ENCODE results near the gene CDKN2C. TPM values are rescaled to one million over a fixed set of nuclear protein-coding genes. Genes with fewer than 3 reads are reported as not detected.

Gene CDKN2C
- total RNA-seq, 4 donors from 2014 or later = 9.9 to 13.0 (median 11.1) TPM

DNA sequence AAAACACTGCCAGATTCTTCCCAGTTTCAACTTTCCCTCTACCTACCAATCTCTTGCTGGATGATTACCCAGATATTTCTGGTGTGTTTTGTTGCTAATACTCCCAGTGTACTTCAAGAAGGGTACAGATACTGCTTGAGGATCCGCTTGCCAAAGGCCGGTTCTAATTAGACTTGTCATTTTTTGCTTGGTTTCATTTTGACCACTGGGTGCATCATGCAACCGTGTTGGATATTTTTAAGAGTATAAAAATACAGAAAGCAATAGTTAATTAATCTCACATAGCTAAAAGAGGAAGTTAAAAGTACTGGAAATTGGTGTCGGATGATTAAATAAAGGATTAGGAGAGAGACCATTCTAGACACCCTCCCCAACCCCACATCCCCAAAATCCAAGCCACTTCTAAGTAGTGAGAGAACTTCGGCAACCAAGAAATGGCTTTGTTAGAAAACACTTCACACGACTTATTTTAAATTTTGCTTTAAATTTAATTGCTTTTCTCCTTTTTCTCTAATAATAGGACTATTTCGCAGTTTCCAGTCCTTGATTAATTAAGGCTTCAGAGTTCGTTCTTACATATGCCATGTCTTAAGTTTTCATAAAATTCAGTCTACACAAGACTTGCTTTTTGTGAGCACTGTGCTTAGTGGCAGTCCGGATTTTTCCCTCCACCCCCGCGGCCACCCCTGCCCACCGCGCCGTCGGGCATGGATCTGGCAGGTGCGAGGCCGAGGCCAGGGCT is 2.5 kb upstream of the CDKN2C start:
- Histone ChIP-seq H3K9me3 (no peaks in the 10 kb centered on the region), H3K36me3 (no peaks in the 10 kb centered on the region), H3K4me3 (peak overlapping the region; percentile 89), H3K4me1 (peaks cover 22% of the 10 kb centered on the region), H3K27ac (peak overlapping the region; percentile 98), H3K27me3 (no peaks in the 10 kb centered on the region)
- TF ChIP-seq POLR2AphosphoS5 (IDR thresholded peaks at IDR 0.05) = no peak
- TF ChIP-seq POLR2A (IDR thresholded peaks at IDR 0.05) = no peak
- TF ChIP-seq, protein P1, sequence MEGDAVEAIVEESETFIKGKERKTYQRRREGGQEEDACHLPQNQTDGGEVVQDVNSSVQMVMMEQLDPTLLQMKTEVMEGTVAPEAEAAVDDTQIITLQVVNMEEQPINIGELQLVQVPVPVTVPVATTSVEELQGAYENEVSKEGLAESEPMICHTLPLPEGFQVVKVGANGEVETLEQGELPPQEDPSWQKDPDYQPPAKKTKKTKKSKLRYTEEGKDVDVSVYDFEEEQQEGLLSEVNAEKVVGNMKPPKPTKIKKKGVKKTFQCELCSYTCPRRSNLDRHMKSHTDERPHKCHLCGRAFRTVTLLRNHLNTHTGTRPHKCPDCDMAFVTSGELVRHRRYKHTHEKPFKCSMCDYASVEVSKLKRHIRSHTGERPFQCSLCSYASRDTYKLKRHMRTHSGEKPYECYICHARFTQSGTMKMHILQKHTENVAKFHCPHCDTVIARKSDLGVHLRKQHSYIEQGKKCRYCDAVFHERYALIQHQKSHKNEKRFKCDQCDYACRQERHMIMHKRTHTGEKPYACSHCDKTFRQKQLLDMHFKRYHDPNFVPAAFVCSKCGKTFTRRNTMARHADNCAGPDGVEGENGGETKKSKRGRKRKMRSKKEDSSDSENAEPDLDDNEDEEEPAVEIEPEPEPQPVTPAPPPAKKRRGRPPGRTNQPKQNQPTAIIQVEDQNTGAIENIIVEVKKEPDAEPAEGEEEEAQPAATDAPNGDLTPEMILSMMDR (IDR thresholded peaks at IDR 0.05) = no peak
- DNase-seq (ENCODE audit: low spot score in 2 of 2) = no peak
- 7% methylated on average over 17 of the region's 17 CpGs for WGBS

DNA sequence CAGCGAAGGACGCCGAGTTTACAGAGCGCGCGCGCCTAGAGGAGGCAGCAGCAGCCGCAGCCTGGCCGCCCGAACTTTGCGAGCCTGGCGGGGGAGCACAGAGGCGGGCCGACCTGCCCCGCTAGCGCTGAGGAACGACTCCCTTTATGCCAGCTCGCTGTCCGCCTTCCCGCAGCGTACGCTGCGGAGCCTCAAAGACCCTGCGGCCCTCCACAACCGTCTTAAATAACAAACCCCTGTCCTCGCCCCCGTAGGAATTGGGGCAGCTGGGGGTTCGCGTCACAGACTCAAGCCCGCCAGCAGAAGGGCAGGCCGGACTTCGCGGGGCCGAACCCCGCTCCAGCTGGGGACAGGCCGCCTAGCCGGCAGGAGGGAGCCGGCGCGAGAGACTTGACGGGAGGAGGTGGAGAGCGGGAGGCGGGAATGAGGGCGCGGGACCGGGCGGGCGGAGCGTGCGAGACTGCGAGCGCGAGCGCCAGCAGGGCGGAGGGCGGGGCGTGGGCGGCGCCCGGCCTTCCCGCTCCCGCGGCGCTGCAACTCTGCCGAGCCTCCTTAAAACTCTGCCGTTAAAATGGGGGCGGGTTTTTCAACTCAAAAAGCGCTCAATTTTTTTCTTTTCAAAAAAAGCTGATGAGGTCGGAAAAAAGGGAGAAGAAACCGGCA is 1.8 kb upstream of the CDKN2C start:
- peak; percentile 93 to 95 for DNase-seq (ENCODE audit: low spot score in 2 of 2)
- peaks cover 29% of the 10 kb centered on the region for H3K4me1 ChIP-seq
- TF ChIP-seq POLR2AphosphoS5 (IDR thresholded peaks at IDR 0.05) = peak; percentile 11 to 66 (median 44)
- TF ChIP-seq, protein P1 (IDR thresholded peaks at IDR 0.05) = peak in 1 of 2 donors; percentile 42
- no peak for TF ChIP-seq EP300 (IDR thresholded peaks at IDR 0.05)
- TF ChIP-seq POLR2A (IDR thresholded peaks at IDR 0.05) = peak; percentile 56 to 66
- under 1% methylated on average over 40 of the region's 70 CpGs for WGBS
- H3K27ac ChIP-seq = peak overlapping the region; percentile 98
- no peaks in the 10 kb centered on the region for H3K27me3 ChIP-seq
- H3K9me3 ChIP-seq = no peaks in the 10 kb centered on the region
- no peaks in the 10 kb centered on the region for H3K36me3 ChIP-seq
- H3K4me3 ChIP-seq = peak overlapping the region; percentile 89

- H3K4me1 ChIP-seq = peaks cover 36% of the 10 kb centered on the region
- WGBS = under 1% methylated on average over 21 of the region's 65 CpGs
- H3K4me3 ChIP-seq = peak overlapping the region; percentile 89
- H3K36me3 ChIP-seq = no peaks in the 10 kb centered on the region
- no peaks in the 10 kb centered on the region for H3K27me3 ChIP-seq
- peak in 1 of 2 donors; percentile 71 for DNase-seq (ENCODE audit: low spot score in 2 of 2)
- TF ChIP-seq EP300 (IDR thresholded peaks at IDR 0.05) (no peak), POLR2AphosphoS5 (IDR thresholded peaks at IDR 0.05) (no peak), POLR2A (IDR thresholded peaks at IDR 0.05) (no peak)
- TF ChIP-seq, protein P1 (IDR thresholded peaks at IDR 0.05) = no peak
- no peaks in the 10 kb centered on the region for H3K9me3 ChIP-seq
- H3K27ac ChIP-seq = peak overlapping the region; percentile 98
Observed at GRCh38 chr1:50968821-50969610, 1.0 kb upstream of the CDKN2C start.

GRCh38 chr1:50970509-50970887 is 453 bp downstream of the CDKN2C start:
- Histone ChIP-seq H3K4me1 (peaks cover 39% of the 10 kb centered on the region), H3K36me3 (no peaks in the 10 kb centered on the region), H3K9me3 (no peaks in the 10 kb centered on the region), H3K27ac (peak overlapping the region; percentile 98), H3K27me3 (no peaks in the 10 kb centered on the region), H3K4me3 (peak overlapping the region; percentile 89)
- 6% methylated on average over 6 of the region's 6 CpGs for WGBS
- TF ChIP-seq, protein P1 (IDR thresholded peaks at IDR 0.05) = no peak
- TF ChIP-seq POLR2AphosphoS5 (IDR thresholded peaks at IDR 0.05) (no peak), POLR2A (IDR thresholded peaks at IDR 0.05) (no peak), EP300 (IDR thresholded peaks at IDR 0.05) (no peak)
- no peak for DNase-seq (ENCODE audit: low spot score in 2 of 2)

Data from suprapubic skin (tissue), 4 donors.